HCT116 (cell line): ENCODE results near the gene TRDMT1.

ENCODE experiments used
- POLR2A ChIP-seq: IDR thresholded peaks from 2 replicates; pipeline ENCODE4 v1.7.0; 2011; ENCODE audit warnings: borderline replicate concordance; ENCODE audit not compliant: insufficient read depth, insufficient read length; ENCODE audit errors: extremely low read depth
- POLR2AphosphoS5 ChIP-seq: IDR thresholded peaks from 2 replicates; pipeline ENCODE4 v1.6.1; 2011; ENCODE audit warnings: mild to moderate bottlenecking, low read depth, low read length, moderate library complexity
- TF ChIP-seq, protein P1 (sequence below), 3 experiments: fragments of 200-600 bp in 1 of 3; sonication (generic) in 1 of 3; IDR thresholded peaks in 2 of 3; conservative IDR thresholded peaks in 1 of 3; 2 replicates each; pipeline ENCODE4 v1.5.1; 2012 to 2017; ENCODE audit warnings: low read depth in 2 of 3, low read length in 2 of 3, antibody characterized with exemption in 1 of 3, borderline replicate concordance in 1 of 3, control low read depth in 1 of 3, mild to moderate bottlenecking in 1 of 3, mixed read lengths in 1 of 3, mixed run types in 1 of 3, moderate library complexity in 1 of 3; ENCODE audit not compliant: insufficient read depth in 1 of 3
- TF ChIP-seq, protein P2 (sequence below): IDR thresholded peaks from 2 replicates; pipeline ENCODE4 v1.6.1; 2012

DNA sequence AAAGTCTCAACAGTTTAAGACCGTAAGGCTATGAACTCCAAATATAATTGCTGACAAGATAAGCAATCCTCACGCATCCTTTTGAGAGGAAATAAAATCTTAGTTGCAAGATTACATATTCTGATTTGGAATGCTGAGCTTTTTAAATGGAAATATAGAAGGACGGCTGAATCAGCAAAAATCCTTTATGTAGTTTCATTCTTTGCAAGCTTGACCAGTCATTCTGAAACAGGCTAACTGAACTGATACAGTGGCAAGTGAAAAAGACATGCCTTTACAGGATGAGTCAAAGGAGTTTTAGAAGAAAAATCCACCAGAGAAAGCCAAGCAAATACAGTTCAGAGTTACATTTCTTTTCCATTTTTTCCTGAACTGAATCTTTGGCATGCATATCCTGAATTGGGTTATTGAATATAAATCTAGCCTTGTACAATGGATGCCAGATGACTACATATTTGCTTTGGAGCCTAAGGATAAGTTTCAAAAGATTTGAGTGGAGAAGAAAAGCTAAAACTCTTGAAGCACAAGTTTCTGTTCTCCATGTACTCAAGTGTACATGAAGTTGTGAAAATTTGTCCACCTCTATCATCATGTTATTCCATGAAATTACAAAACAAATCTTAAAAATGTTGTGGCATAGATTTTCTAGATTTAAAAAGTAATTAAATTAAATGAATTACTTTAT lies 30.9 kb upstream of the TRDMT1 start:
- TF ChIP-seq, protein P1, sequence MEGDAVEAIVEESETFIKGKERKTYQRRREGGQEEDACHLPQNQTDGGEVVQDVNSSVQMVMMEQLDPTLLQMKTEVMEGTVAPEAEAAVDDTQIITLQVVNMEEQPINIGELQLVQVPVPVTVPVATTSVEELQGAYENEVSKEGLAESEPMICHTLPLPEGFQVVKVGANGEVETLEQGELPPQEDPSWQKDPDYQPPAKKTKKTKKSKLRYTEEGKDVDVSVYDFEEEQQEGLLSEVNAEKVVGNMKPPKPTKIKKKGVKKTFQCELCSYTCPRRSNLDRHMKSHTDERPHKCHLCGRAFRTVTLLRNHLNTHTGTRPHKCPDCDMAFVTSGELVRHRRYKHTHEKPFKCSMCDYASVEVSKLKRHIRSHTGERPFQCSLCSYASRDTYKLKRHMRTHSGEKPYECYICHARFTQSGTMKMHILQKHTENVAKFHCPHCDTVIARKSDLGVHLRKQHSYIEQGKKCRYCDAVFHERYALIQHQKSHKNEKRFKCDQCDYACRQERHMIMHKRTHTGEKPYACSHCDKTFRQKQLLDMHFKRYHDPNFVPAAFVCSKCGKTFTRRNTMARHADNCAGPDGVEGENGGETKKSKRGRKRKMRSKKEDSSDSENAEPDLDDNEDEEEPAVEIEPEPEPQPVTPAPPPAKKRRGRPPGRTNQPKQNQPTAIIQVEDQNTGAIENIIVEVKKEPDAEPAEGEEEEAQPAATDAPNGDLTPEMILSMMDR (IDR thresholded peaks at IDR 0.05 in 2 of 3, conservative IDR thresholded peaks at IDR 0.05 in 1 of 3; ENCODE audit: borderline replicate concordance in 1 of 3, insufficient read depth in 1 of 3, low read depth in 2 of 3, low read length in 2 of 3), result no peak
- TF ChIP-seq POLR2A, result no peak
- TF ChIP-seq, protein P2, sequence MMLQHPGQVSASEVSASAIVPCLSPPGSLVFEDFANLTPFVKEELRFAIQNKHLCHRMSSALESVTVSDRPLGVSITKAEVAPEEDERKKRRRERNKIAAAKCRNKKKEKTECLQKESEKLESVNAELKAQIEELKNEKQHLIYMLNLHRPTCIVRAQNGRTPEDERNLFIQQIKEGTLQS, result no peak
- no peak for TF ChIP-seq POLR2AphosphoS5
